ENCODE data around the gene PANX1.
A peak's percentile ranks its signal among the peaks of the same experiment; 100 is the strongest.
"Not testable (repeated sequence)": the region's sequence is repeated elsewhere in the genome, so short reads cannot be mapped to it uniquely, and the experiment has no call there.

Gene PANX1

GRCh38 chr11:94128746-94129511 lies at the start of gene PANX1:
Gene PANX1, plus strand, starts transcription at chr11:94128841. Its CDS starts 472 bp downstream, at chr11:94129313.
- peak; percentile 73 for DNase-seq (ENCODE audit: low read depth)

DNA sequence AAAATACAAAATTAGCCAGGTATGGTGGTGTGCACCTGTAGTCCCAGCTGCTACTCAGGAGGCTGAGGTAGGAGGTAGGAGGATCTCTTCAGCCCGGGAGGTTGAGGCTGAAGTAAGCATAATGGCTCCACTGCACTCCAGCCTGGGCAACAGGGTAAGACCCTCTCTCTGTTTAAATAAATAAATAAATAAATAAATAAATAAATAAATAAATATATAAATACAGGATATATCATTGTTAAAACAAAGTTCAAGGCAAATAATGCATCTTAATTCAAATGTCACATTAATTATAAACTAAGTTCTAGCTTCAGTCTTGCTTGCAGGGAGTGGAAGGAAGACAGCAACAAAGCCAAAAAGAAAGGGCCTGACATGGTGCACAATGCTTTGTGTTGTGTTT lies 44.5 kb upstream of the PANX1 start:
- no peak for DNase-seq (ENCODE audit: low read depth)

DNA sequence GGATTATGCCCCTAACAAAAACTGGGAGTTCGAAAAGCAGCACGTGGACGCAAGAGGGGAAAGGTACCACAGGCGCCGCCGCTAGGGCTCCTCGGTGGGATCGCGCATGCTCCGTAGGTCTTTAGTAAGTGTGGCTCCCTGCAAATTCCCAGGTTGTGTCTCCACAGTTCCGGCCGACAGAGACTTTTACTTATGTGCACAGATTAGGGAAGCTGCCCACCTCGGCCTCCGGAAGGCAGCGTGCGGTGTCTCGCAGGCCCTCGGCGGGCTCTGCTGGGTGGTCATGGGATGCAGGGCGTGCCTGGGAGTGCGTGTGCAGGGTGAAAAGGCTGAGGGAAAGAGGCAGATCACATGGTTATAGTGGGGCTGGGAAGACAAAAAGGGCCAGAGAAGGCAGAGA lies 39.7 kb upstream of the PANX1 start:
- no peak for DNase-seq (ENCODE audit: low read depth)

DNA sequence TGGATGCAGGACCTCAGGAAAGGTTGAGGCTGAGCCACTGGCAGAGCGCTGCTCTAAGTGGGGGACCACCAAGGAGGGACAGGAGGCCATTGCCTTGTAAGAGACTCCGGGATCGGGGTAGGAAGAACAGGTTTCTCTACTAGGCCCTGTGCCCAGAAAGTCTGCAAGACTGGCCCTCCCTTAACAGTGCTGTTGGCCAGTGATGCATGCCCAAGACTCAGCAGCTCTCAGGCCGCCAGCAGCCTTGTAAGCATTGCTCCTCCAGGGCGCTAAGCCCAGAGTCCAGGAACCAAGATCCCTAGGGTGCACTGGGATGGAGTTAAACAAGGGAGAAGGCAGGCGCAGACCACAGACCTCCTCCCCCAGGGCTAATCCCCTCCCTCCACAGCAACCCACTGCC lies 39.3 kb upstream of the PANX1 start:
- DNase-seq (ENCODE audit: low read depth), result no peak

DNA sequence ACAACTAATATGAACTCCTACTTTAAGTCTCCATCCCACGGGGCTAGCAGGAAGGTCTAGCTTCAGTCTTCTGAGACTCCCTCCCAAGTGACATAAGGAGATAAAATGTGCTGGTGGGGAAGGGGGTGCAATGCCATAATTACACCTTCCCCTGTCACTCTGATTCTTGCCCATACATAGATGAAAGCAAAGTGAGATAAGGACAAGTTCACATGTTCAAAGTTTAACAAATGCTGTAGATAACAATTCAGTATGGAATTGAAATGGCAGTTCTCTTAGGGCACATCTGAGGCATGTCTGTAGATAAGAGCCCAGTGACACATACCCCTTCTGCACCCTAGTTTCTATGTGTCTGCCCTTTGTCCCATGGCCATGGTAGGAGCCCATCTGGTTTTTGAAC lies 38.2 kb upstream of the PANX1 start:
- DNase-seq (ENCODE audit: low read depth), result no peak

GRCh38 chr11:94091091-94091490 lies 37.5 kb upstream of the PANX1 start:
- DNase-seq (ENCODE audit: low read depth), result no peak

- no peak for DNase-seq (ENCODE audit: low read depth)
Observed at GRCh38 chr11:94100253-94100652, 28.4 kb upstream of the PANX1 start.

GRCh38 chr11:94103471-94103870 lies 25.2 kb upstream of the PANX1 start:
- DNase-seq (ENCODE audit: low read depth), result no peak

GRCh38 chr11:94104734-94105133 lies 23.9 kb upstream of the PANX1 start:
- DNase-seq (ENCODE audit: low read depth), result no peak

GRCh38 chr11:94106716-94107115 lies 21.9 kb upstream of the PANX1 start:
- DNase-seq (ENCODE audit: low read depth), result no peak

DNA sequence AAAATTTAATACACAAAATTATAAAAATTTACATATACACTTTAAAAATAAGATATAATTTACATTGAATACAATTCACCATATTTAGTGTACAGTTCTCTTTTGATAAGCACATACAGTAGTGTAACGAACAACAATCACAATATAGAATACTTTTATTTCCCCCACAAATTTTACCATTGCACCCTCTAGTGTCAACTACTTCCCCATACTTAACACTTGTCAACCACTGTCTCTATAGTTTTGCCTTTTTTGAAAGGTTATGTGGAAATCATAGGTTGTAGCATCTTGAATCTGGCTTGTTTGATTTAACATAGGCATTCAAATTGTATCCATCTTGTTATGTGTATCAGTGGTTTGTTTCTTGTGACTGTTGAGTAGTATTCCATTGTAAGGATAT lies 21.3 kb upstream of the PANX1 start:
- DNase-seq (ENCODE audit: low read depth), result no peak

- no peak for DNase-seq (ENCODE audit: low read depth)
Observed at GRCh38 chr11:94111241-94111640, 17.4 kb upstream of the PANX1 start.

- no peak for DNase-seq (ENCODE audit: low read depth)
Observed at GRCh38 chr11:94111660-94112059, 17.0 kb upstream of the PANX1 start.

GRCh38 chr11:94112206-94112953 lies 16.3 kb upstream of the PANX1 start:
- no peak for DNase-seq (ENCODE audit: low read depth)

GRCh38 chr11:94117197-94117574 lies 11.5 kb upstream of the PANX1 start:
- no peak for DNase-seq (ENCODE audit: low read depth)

GRCh38 chr11:94117871-94118270 lies 10.8 kb upstream of the PANX1 start:
- DNase-seq (ENCODE audit: low read depth), result peak; percentile 38

DNA sequence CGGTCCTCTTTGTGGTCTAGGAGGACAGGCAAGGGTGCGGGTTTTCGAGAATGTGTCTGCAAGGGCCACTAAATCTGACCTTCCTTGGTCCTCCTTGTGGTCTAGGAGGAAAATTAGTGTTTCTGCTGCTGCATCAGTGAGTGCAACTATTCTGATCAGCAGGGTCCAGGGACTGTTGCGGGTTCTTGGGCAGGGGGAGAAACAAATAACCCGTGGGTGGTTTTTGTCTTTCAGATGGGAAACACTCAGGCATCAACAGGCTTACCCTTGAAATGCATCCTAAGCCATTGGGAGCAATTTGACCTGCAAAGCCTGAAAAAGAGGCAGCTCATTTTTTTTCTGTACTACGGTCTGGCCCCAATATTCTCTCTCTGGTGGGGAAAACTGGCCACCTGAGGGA lies 9.0 kb upstream of the PANX1 start:
- DNase-seq (ENCODE audit: low read depth), result not testable (repeated sequence)

GRCh38 chr11:94120516-94120915 lies 8.1 kb upstream of the PANX1 start:
- DNase-seq (ENCODE audit: low read depth), result not testable (repeated sequence)

- DNase-seq (ENCODE audit: low read depth), result no peak
Observed at GRCh38 chr11:94120946-94121345, 7.7 kb upstream of the PANX1 start.

DNA sequence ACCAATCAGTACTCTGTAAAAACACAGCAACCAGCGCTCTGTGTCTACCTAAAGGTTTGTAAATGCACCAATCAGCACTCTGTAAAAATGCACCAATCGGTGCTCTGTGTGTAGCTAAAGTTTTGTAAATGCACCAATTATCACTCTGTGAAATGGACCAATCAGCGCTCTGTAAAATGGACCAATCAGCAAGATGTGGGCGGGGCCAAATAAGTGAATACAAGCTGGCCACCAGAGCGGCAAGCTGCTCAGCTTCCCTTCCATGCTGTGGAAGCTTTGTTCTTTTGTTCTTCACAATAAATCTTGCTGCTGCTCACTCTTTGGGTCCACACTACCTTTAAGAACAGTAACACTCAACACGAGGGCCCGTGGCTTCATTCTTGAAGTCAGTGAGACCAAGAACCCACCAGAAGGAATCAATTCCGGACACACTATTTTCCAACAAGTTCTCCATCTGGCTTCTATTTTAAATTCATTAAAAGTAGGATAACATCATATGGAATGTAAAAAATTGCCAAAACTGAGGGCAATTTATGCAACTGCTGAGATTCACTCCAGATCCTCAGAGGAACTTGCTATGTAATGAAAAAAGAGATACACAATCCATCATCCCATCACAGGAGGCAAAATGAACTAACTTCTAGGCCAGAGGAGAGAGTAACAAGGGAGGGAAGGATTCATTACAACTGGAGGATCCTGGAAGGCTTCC lies 3.1 kb upstream of the PANX1 start:
- no peak for DNase-seq (ENCODE audit: low read depth)

DNA sequence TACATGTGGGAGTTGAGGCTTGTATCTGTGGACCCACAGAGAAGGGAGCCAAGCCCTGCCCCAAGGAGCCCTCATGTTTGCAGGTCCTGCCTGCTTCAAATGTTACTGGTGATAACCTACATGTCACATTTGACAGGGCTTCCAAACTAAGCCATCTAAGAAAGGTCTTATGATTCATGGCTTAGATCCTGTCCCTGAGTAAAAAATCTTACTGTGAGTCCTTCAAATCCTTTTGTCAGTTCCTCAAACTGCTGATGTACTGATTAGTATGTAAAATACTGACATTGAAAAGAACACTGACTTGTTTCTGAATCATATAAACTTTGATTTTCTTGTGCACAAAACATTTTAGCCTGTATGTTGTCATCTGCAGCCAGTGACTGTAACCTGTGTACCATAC lies 1.0 kb upstream of the PANX1 start:
- DNase-seq (ENCODE audit: low read depth), result no peak

GRCh38 chr11:94128291-94128745 lies 323 bp upstream of the PANX1 start:
- no peak for DNase-seq (ENCODE audit: low read depth)

Data from HS-5 (cell line).